SK-N-SH (cell line): ENCODE results near the gene QKI. TPM values are rescaled to one million over a fixed set of nuclear protein-coding genes. Genes with fewer than 3 reads are reported as not detected.

ENCODE experiments used
- CTCF ChIA-PET: fragments of 300-600, 350-600 bp; formaldehyde crosslinking; extraction: SDS; loops from one replicate; lab custom pipeline; 2021; lab: Yijun Ruan, JAX
- POLR2A ChIA-PET: fragments of 350-600 bp; sonication (Branson Sonifier 250); formaldehyde crosslinking; extraction: SDS; loops from one replicate; lab custom pipeline; 2020; ENCODE audit warnings: antibody characterized with exemption, inconsistent platforms; lab: Yijun Ruan, JAX
- DNase-seq: peaks from one replicate; pipeline ENCODE4 v3.0.0; 2012
- H2AFZ ChIP-seq: fragments of 200-600 bp; sonication (generic); 2 replicates; pipeline ENCODE4 v1.8.1; 2016; ENCODE audit warnings: antibody characterized with exemption, mild to moderate bottlenecking, low read depth
- H3F3A ChIP-seq: fragments of 200-600 bp; sonication (generic); replicated peaks from 2 replicates; pipeline ENCODE3; 2016; ENCODE audit warnings: antibody characterized with exemption, mild to moderate bottlenecking; ENCODE audit not compliant: insufficient read depth
- H3K27ac ChIP-seq, 2 experiments: fragments of 200-500 bp in 1 of 2; fragments of 200-600 bp in 1 of 2; sonication (Bioruptor generic) in 1 of 2; sonication (generic), shearing (Covaris generic) in 1 of 2; 2 replicates each; pipeline versions ENCODE4 v1.5.1 to v1.6.1; 2014 to 2016; ENCODE audit warnings: low read depth in 2 of 2, inconsistent platforms in 1 of 2, low read length in 1 of 2, mild to moderate bottlenecking in 1 of 2, mixed read lengths in 1 of 2
- H3K27me3 ChIP-seq: fragments of 200-600 bp; sonication (generic), shearing (Covaris generic); 2 replicates; pipeline ENCODE4 v1.6.1; 2016; ENCODE audit warnings: mixed run types; ENCODE audit not compliant: insufficient read depth
- H3K36me3 ChIP-seq, 2 experiments: fragments of 200-500 bp in 1 of 2; fragments of 200-600 bp in 1 of 2; sonication (Bioruptor generic) in 1 of 2; sonication (generic) in 1 of 2; replicated peaks in 1 of 2; 2 replicates each; pipeline versions ENCODE3 to v1.5.1; 2014 to 2016; ENCODE audit warnings: low read length in 1 of 2, mild to moderate bottlenecking in 1 of 2; ENCODE audit not compliant: insufficient read depth in 2 of 2, control insufficient read depth in 1 of 2
- H3K4me1 ChIP-seq, 2 experiments: fragments of 200-500 bp in 1 of 2; fragments of 200-600 bp in 1 of 2; sonication (Bioruptor generic) in 1 of 2; sonication (generic), shearing (Covaris generic) in 1 of 2; 2 replicates each; pipeline versions ENCODE4 v1.5.1 to v1.6.1; 2014 to 2016; ENCODE audit warnings: low read depth in 1 of 2, low read length in 1 of 2, mixed run types in 1 of 2; ENCODE audit not compliant: insufficient read depth in 2 of 2, control insufficient read depth in 1 of 2
- H3K4me2 ChIP-seq: fragments of 200-600 bp; sonication (generic), shearing (Covaris generic); 2 replicates; pipeline ENCODE4 v1.6.1; 2017; ENCODE audit warnings: mixed run types
- H3K4me3 ChIP-seq, 2 experiments: fragments of 200-500 bp in 1 of 2; fragments of 200-600 bp in 1 of 2; sonication (Bioruptor generic) in 1 of 2; sonication (generic), shearing (Covaris generic) in 1 of 2; 2 replicates each; pipeline versions ENCODE4 v1.5.1 to v1.8.1; 2014 to 2016; ENCODE audit warnings: low read depth in 2 of 2, inconsistent platforms in 1 of 2, low read length in 1 of 2, mild to moderate bottlenecking in 1 of 2, mixed read lengths in 1 of 2, moderate library complexity in 1 of 2
- H3K79me2 ChIP-seq: fragments of 200-600 bp; sonication (generic); 2 replicates; pipeline ENCODE4 v1.8.1; 2017; ENCODE audit warnings: mild to moderate bottlenecking; ENCODE audit not compliant: insufficient read depth
- H3K9ac ChIP-seq: fragments of 200-600 bp; sonication (generic); 2 replicates; pipeline ENCODE4 v1.6.1; 2017; ENCODE audit warnings: mixed run types
- H3K9me2 ChIP-seq: fragments of 200-600 bp; sonication (generic); 2 replicates; pipeline ENCODE4 v1.6.1; 2017; ENCODE audit warnings: mixed run types
- H3K9me3 ChIP-seq: fragments of 200-600 bp; sonication (generic); 2 replicates; pipeline ENCODE4 v1.6.1; 2017; ENCODE audit warnings: mixed run types, mild to moderate bottlenecking, moderate library complexity
- H4K20me1 ChIP-seq: fragments of 200-600 bp; sonication (generic); 2 replicates; pipeline ENCODE4 v1.6.1; 2017; ENCODE audit warnings: mild to moderate bottlenecking, mixed run types; ENCODE audit not compliant: insufficient read depth
- CHD2 ChIP-seq: fragments of 150-350 bp; IDR thresholded peaks from 2 replicates; pipeline ENCODE4 v1.6.1; 2018; ENCODE audit warnings: low read length; ENCODE audit not compliant: partially characterized antibody
- ELF1 ChIP-seq: IDR thresholded peaks from 2 replicates; pipeline ENCODE4 v1.4.0; 2012
- EP300 ChIP-seq, 2 experiments: IDR thresholded peaks; 2 replicates each; pipeline versions ENCODE4 v1.4.0 to v1.6.1; 2012; ENCODE audit warnings: borderline replicate concordance in 1 of 2, low read depth in 1 of 2, low read length in 1 of 2
- GATA2 ChIP-seq: sonication (generic); formaldehyde crosslinking; IDR thresholded peaks from 2 replicates; pipeline ENCODE4 v1.5.0; 2020; ENCODE audit warnings: mild to moderate bottlenecking, missing genetic modification reagents
- NFIC ChIP-seq: IDR thresholded peaks from 2 replicates; pipeline ENCODE4 v1.4.0; 2012; ENCODE audit warnings: borderline replicate concordance
- NRF1 ChIP-seq: IDR thresholded peaks from 2 replicates; pipeline ENCODE4 v1.6.1; 2012; ENCODE audit warnings: low read depth, mild to moderate bottlenecking, low read length
- RCOR1 ChIP-seq: fragments of 150-350 bp; IDR thresholded peaks from 2 replicates; pipeline ENCODE4 v1.6.1; 2017; ENCODE audit warnings: antibody characterized with exemption, low read length
- RXRA ChIP-seq: IDR thresholded peaks from 2 replicates; pipeline ENCODE4 v1.4.0; 2012; ENCODE audit warnings: low read depth, mild to moderate bottlenecking, borderline replicate concordance
- TAF1 ChIP-seq: IDR thresholded peaks from 2 replicates; pipeline ENCODE4 v1.6.1; 2012; ENCODE audit warnings: low read depth, mild to moderate bottlenecking, low read length, moderate library complexity, borderline replicate concordance
- TCF12 ChIP-seq: IDR thresholded peaks from 2 replicates; pipeline ENCODE4 v1.4.0; 2012
- YY1 ChIP-seq: IDR thresholded peaks from 2 replicates; pipeline ENCODE4 v1.4.0; 2012; ENCODE audit warnings: low read depth, mild to moderate bottlenecking
- WGBS: methylation state at CpG from one replicate; pipeline ENCODE4 v1.1.6; 2017; ENCODE audit warnings: low lambda C conversion rate; 5-methylcytosine and 5-hydroxymethylcytosine counted together
- polyA plus RNA-seq, 3 experiments: library from polyadenylated mRNA; depleted of rRNA; stranded (reverse); fragments of >200 nt; gene quantifications; 2 replicates each; pipeline ENCODE4 v1.2.3, GENCODE V29; 2012
- TF ChIP-seq, protein P1 (sequence below): IDR thresholded peaks from 2 replicates; pipeline ENCODE4 v1.4.0; 2012; ENCODE audit warnings: low read depth, borderline replicate concordance
- TF ChIP-seq, protein P2 (sequence below): fragments of 150-350 bp; IDR thresholded peaks from 2 replicates; pipeline ENCODE4 v1.6.1; 2016; ENCODE audit warnings: mild to moderate bottlenecking, low read depth, low read length
- TF ChIP-seq, protein P3 (sequence below): IDR thresholded peaks from 2 replicates; pipeline ENCODE4 v1.4.0; 2012; ENCODE audit warnings: low read depth
- TF ChIP-seq, protein P4 (sequence below): IDR thresholded peaks from 2 replicates; pipeline ENCODE4; 2012
- TF ChIP-seq, protein P5 (sequence below): fragments of 200-600 bp; sonication (generic); IDR thresholded peaks from 2 replicates; pipeline ENCODE4 v1.6.1; 2017; ENCODE audit warnings: antibody characterized with exemption, mild to moderate bottlenecking, moderate library complexity
- TF ChIP-seq, protein P6 (sequence below): IDR thresholded peaks from 2 replicates; pipeline ENCODE4 v1.4.0; 2012; ENCODE audit warnings: low read depth, borderline replicate concordance

Gene QKI
- polyA plus RNA-seq, 1 of the 3 experiments (the other 2 are of a cell fraction), result 51.1 TPM

DNA sequence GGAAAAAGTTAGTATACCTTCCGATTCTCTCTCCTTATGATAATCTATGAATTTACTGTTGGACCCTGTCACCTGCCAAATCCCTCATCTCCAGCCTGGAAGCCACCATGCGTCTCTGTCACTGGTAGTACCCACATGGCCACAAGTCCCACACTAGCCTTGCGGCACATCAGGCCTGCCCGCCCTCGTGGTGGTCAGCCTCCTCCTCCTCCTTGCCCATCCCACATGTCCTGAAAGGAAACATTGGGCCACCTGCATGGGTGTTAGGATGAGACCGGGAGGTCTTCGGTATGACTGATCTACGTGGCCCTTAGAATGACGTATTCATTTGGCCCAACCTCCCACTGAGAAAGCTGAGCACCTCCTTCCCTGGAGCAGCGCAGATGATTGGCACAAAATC lies 37.0 kb upstream of the QKI start:
- no peaks in the 10 kb centered on the region for H3K9me2 ChIP-seq
- H3K4me1 ChIP-seq, result no peaks in the 10 kb centered on the region; a peak in 1 of 4 replicates
- H3K79me2 ChIP-seq, result no peaks in the 10 kb centered on the region
- H3K36me3 ChIP-seq, result no peaks in the 10 kb centered on the region
- no peak overlapping the region for H3K27ac ChIP-seq
- H3K9me3 ChIP-seq, result no peaks in the 10 kb centered on the region
- POLR2A ChIA-PET, result no interaction called here
- no peaks in the 10 kb centered on the region for H4K20me1 ChIP-seq
- WGBS, result 90% methylated on average over 10 of the region's 10 CpGs
- no peak overlapping the region for H2AFZ ChIP-seq
- CTCF ChIA-PET, result interaction anchor here (1.2 kb wide), 1 partner anchor 520 kb away, joined by 3 read pairs; no protein-coding TSS in a partner anchor
- DNase-seq, result no peak
- no peak for TF ChIP-seq YY1
- TF ChIP-seq, protein P1, sequence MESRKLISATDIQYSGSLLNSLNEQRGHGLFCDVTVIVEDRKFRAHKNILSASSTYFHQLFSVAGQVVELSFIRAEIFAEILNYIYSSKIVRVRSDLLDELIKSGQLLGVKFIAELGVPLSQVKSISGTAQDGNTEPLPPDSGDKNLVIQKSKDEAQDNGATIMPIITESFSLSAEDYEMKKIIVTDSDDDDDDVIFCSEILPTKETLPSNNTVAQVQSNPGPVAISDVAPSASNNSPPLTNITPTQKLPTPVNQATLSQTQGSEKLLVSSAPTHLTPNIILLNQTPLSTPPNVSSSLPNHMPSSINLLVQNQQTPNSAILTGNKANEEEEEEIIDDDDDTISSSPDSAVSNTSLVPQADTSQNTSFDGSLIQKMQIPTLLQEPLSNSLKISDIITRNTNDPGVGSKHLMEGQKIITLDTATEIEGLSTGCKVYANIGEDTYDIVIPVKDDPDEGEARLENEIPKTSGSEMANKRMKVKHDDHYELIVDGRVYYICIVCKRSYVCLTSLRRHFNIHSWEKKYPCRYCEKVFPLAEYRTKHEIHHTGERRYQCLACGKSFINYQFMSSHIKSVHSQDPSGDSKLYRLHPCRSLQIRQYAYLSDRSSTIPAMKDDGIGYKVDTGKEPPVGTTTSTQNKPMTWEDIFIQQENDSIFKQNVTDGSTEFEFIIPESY, result no peak
- TF ChIP-seq NRF1, result no peak
- TF ChIP-seq CHD2, result no peak
- TF ChIP-seq, protein P2, sequence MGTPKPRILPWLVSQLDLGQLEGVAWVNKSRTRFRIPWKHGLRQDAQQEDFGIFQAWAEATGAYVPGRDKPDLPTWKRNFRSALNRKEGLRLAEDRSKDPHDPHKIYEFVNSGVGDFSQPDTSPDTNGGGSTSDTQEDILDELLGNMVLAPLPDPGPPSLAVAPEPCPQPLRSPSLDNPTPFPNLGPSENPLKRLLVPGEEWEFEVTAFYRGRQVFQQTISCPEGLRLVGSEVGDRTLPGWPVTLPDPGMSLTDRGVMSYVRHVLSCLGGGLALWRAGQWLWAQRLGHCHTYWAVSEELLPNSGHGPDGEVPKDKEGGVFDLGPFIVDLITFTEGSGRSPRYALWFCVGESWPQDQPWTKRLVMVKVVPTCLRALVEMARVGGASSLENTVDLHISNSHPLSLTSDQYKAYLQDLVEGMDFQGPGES, result no peak
- TF ChIP-seq TAF1, result no peak
- TF ChIP-seq ELF1, result no peak
- TF ChIP-seq, protein P3, sequence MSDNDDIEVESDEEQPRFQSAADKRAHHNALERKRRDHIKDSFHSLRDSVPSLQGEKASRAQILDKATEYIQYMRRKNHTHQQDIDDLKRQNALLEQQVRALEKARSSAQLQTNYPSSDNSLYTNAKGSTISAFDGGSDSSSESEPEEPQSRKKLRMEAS, result no peak
- TF ChIP-seq, protein P4, sequence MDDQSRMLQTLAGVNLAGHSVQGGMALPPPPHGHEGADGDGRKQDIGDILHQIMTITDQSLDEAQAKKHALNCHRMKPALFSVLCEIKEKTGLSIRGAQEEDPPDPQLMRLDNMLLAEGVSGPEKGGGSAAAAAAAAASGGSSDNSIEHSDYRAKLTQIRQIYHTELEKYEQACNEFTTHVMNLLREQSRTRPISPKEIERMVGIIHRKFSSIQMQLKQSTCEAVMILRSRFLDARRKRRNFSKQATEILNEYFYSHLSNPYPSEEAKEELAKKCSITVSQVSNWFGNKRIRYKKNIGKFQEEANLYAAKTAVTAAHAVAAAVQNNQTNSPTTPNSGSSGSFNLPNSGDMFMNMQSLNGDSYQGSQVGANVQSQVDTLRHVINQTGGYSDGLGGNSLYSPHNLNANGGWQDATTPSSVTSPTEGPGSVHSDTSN, result no peak
- no peak for TF ChIP-seq NFIC
- TF ChIP-seq, all 33 proteins: peak for 0
- Histone ChIP-seq H3K27me3 (no peaks in the 10 kb centered on the region), H3K4me3 (no peak overlapping the region), H3K9ac (no peak overlapping the region), H3K4me2 (no peak overlapping the region), H3F3A (no peaks in the 10 kb centered on the region)

DNA sequence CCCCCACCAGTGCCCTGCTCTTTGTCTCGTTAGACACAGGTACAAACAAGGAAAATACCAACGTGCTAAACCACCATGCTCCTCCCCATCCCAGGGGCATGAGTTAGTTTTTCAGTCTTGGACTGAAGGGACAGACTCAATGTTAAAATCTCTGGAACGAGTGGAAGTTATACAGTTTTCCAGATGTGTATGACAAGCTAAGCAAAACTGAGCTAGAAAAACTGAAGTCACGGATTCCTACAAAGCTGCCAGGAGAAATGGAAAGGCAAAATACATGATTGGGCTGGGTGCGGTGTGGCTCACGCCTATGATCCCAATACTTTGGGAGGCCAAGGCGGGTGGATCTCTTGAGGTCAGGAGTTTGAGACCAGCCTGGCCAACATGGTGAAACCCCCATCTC lies 34.3 kb upstream of the QKI start:
- Histone ChIP-seq H3K9me2 (no peaks in the 10 kb centered on the region), H3K36me3 (no peaks in the 10 kb centered on the region), H3F3A (no peaks in the 10 kb centered on the region), H3K9me3 (no peaks in the 10 kb centered on the region), H3K9ac (no peak overlapping the region), H3K4me1 (no peaks in the 10 kb centered on the region; a peak in 1 of 4 replicates), H4K20me1 (no peaks in the 10 kb centered on the region), H3K27me3 (no peaks in the 10 kb centered on the region), H3K27ac (no peak overlapping the region), H3K4me2 (no peak overlapping the region), H2AFZ (no peak overlapping the region), H3K79me2 (no peaks in the 10 kb centered on the region), H3K4me3 (no peak overlapping the region)
- ChIA-PET POLR2A (no interaction called here), CTCF (no interaction called here)
- WGBS, result 60% methylated on average over 7 of the region's 7 CpGs
- no peak for TF ChIP-seq RXRA
- no peak for TF ChIP-seq NRF1
- TF ChIP-seq, protein P5, sequence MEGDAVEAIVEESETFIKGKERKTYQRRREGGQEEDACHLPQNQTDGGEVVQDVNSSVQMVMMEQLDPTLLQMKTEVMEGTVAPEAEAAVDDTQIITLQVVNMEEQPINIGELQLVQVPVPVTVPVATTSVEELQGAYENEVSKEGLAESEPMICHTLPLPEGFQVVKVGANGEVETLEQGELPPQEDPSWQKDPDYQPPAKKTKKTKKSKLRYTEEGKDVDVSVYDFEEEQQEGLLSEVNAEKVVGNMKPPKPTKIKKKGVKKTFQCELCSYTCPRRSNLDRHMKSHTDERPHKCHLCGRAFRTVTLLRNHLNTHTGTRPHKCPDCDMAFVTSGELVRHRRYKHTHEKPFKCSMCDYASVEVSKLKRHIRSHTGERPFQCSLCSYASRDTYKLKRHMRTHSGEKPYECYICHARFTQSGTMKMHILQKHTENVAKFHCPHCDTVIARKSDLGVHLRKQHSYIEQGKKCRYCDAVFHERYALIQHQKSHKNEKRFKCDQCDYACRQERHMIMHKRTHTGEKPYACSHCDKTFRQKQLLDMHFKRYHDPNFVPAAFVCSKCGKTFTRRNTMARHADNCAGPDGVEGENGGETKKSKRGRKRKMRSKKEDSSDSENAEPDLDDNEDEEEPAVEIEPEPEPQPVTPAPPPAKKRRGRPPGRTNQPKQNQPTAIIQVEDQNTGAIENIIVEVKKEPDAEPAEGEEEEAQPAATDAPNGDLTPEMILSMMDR, result no peak
- TF ChIP-seq, protein P6, sequence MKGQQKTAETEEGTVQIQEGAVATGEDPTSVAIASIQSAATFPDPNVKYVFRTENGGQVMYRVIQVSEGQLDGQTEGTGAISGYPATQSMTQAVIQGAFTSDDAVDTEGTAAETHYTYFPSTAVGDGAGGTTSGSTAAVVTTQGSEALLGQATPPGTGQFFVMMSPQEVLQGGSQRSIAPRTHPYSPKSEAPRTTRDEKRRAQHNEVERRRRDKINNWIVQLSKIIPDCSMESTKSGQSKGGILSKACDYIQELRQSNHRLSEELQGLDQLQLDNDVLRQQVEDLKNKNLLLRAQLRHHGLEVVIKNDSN, result no peak
- no peak for TF ChIP-seq CHD2
- no peak for TF ChIP-seq EP300 (IDR thresholded peaks at IDR 0.05; ENCODE audit: borderline replicate concordance in 1 of 2, low read depth in 1 of 2, low read length in 1 of 2)
- no peak for TF ChIP-seq RCOR1
- no peak for TF ChIP-seq YY1
- TF ChIP-seq, protein P3, result no peak
- no peak for TF ChIP-seq GATA2
- no peak for TF ChIP-seq TCF12
- no peak for DNase-seq
